ENCODE data around the gene OR2AG1.

GRCh38 chr11:6755303-6755952 is 27.4 kb upstream of the OR2AG1 start:
- TF ChIP-seq CTCF (IDR thresholded peaks at IDR 0.05) (peak; percentile 53 to 89 (median 65)), POLR2A (IDR thresholded peaks at IDR 0.05) (no peak)
